Measurements from ENCODE around the gene JAML.

JAML gene

DNA sequence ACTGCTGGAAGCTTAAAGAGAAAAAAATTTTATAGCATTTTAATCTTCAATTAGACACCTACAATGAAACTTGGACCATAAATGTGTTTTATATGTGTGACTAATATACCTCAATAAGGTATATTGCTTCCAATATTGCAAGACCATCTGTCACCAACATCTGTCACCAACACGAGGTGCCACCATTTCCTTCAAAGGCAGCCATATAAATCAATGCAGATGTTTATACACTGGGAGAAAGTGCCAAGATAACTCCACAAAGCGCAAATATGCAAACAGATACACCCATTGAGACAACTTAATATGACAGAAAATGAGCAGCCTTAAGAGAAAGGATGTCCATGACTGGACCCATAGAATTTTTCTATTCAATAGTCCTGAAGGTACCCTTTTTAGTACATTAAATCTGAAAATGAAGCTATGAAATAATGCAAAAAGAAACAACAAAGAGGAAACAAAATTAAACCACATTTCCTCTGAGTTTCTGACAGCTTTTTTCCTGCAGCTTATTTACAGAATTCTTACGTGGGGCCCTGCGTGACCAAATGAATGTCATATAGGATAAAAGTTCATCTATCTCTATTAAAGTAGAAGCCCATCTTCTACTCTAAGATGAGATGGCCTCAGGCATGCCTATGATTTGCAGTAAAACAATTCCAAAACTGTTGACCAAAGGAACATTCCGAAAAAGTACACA lies 14.8 kb upstream of the JAML start:
- DNase-seq: no peak

DNA sequence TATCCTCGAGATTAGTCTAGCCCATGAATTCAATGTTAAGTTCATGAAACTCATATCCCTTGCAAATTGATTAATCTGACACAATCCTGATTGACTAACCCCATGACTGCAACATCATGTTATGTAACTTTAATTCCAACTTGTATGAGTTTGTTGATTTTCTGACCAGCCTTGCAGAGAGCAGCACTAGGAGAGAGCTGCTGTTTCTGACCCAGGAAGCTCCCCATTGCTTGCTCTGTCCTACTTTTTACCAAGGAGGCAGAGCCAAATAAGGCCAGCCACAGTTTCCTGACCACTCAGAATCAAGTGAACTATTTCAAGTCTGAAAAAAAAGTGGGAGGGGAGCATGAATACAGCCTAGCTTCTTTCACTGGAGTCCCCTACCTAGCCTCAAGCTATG lies 14.1 kb upstream of the JAML start:
- no peak for DNase-seq

DNA sequence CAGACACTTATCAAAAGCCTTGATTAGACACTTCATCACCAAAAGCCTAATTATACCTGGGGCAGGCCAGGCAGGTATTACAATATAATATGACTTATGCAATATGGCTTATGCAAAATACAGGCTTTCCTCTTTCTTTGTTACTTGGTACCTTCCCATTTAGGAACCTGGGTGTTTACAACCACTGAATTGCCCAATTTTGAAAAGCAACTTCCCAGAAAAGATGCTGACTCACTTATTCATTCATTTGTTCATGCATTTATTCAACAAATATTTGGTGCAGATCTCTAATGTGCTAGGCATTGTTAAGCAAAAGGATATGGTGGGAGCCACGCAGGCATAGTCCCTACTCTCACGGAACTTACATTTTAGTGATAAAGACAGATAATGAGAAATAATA lies 13.6 kb upstream of the JAML start:
- DNase-seq: no peak

DNA sequence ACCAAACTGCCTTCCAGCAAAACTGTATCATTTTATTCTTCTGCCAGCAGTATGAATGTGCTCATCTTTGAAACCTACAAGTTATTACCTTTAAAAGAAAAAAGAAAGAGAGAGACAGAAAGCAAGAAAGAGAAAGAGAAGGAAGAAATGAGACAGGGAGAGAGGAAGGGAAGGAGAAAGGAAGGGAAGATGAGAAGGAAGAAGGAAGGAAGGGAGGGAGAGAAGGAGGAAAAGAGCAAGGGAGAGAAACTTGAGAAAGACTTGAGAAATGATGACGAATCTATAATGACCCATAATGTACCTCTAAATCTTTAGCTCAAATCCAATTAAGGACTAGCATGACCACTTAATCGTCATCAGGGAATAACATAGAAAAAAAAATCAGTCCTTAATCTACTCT lies 11.4 kb upstream of the JAML start:
- DNase-seq: no peak

DNA sequence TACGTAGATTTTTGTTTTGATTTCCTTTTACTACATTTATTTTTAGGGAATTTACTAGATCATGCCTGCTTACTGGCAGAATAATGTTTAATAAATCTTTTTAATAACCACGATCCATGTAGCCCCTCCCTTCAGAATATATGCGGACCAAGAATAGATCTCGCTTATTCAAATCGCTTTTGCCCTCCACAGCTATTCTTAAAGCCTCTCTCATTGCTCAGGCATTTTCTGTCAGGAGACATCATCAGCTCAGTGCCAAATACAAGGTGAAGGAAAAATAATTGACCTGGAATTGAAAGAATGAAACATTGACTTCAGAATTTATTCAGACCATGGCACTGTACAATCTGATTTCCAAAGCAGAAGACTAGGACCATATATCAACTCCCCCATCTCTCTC lies 10.0 kb upstream of the JAML start:
- no peak for DNase-seq

DNA sequence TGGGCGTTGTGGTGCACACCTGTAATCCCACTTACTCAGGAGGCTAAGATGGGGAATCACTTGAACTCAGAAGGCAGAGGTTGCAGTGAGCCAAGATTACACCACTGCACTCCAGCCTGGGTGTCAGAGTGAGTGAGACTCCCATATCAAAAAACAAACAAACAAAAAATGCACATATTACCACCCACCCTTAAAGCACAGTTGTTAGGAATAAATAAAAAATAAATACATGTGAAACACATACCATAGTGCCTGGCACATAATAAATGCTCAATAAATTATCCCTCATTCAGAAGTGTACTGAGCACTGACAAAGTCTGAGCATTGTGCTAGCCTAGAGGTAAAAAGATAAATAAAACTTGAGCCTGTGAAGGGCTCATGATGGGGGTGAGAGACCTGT lies 9.0 kb upstream of the JAML start:
- no peak for DNase-seq

DNA sequence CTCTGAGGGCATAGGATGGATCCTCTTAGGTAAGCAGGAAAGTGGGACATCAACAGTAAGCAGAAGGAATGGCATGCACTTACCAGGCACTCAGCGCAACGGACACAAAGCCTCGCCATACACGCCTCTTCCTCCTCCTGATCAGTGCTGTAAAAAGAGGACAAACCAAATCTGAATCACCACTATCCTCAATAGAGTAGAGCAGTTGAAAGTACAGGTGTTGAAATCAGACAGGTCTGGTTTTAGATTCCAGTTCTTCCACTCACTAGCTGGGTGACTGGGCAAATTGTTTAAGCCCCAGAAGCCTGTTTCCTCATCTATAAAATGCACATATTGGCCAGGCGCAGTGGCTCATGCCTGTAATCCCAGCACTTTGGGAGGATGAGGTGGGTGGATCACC lies 8.6 kb upstream of the JAML start:
- no peak for DNase-seq

DNA sequence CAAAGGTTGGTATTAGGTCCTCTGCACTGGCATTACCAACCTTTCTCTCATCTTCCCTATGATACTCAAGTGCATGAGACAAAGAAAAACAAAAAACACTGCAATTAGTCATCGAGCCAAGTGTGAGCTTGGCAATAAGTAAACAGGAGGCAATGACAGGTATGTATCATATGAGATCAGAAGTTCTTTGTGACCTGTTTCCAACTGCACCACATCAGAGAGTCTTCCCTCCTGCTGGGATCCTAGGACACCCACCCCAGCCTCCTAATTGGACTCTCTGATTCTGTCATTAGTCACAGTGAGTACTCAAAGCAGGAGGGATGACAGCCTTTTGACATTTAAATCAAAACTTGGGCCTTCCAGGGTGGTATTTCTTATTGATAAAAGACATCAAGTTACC lies 7.8 kb upstream of the JAML start:
- DNase-seq: peak; percentile 84

DNA sequence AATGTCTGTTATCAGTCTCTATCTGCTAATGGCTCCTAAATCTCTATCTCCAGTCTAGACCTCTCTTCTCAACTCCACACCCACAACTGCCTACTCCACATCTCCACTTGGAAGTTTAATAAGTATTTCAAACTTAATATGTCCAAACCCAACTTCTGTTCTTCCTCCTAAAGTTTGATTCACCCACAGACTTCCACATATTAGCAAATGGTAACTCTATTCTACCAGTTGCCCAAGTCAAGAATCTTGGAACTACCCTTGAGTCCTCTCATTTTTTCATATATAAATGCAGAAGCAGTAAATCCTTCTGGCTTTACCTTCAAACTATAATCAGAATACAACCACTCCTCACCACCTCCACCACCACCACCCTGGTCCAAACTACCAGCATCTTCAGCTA lies 6.7 kb upstream of the JAML start:
- no peak for DNase-seq

DNA sequence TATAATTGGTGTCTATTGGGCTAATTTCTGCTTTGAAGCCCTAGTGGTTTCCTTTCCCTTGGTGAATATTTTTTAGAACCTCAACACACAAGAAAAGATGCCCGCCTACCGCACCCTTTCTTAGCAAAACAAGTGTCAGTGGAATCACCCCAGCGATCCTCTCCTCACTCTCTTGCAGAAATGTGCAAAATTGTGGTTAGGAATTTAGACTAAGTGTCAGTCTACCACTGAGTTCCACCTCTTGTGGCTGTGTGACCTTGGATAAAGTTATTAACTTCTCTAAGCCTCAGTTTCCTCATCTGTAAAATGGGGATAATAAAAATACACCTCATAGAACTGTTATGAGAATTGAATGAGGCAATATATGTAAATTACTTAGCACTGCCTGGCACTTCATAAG lies 5.3 kb upstream of the JAML start:
- no peak for DNase-seq

DNA sequence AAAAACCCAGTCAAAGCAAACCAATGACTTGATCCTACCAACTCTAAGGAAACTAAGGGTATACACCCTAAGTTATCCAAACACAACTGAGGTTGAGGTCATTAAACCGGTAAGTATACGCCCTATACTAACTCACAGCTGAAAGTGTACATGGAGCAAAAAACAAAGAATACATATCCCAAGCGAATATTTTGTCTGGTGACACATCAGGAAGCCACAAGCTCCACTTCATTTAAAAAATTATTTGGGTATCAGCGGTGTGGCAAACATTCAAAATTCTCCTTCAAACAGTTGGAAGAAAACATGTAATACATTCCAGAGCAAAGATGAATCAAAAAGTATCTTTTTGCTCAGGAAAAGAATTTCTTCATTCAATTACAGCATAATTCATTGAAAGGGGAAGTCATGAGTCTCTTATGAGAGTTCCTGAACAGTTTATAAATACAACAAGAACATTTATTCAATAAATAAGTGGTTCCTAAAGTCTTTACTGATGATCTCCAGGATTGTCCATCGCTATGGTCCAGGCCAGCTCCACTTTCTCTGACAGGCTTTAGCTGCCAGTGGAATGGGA lies 4.5 kb upstream of the JAML start:
- DNase-seq: no peak

DNA sequence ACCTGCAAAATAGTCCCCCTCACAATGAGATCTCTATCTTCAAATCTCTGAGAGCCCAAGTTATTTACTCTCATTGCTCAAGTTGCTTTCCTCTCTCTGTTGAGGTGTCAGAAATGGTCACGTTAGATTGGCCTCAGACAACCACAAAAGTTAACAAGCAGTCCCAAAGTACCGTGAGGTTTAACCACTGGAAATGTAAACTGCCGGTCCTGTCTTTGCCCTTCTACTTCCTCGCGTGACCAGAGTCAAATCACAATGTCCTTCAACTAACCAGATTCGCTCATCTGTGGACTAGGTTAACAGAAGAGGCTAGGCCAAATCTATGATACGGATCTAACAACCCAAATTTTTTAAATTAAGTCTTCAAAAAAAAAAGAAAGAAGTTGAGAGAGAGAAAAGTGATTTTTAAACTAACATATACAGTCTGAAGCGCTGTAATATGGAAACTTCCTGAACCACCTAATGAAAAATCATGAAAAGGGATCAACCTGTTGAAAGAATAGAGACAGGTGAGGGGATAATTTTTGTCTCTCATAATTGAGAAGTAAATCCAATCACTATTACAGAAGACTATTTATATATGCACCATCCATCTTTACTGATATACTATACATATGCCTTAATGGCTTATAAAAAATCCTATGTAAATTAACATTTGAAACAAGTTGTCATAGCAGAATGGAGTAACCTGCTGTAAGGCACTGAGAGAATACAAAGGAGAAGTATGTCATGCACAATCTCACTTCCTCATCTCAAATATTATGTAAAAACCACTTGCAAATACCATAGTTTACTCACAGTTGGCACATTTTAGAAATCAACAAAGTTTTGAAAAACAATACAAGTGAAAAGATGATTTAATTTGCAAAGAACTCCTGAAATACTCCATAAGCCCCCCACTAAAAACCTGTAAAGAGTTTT lies 3.3 kb upstream of the JAML start:
- DNase-seq: no peak

DNA sequence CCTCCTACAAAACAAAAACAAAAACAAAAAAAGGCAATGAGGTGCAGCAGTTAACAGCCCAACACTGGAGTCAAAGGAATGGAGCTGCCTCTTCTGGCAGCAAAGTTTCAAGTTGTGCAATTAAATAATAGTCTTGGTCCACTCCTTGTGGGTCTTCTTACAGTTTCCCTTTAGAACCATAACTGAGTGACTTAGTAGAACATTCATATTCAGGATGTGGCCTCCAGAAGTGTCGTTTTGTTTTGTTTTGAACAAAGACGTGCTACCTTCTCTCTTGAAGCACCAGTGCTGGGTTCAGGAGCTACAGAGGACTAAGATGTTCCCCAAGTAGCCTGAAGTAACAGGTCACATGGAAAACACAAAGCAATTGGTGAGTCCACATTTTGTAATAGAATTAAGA lies 2.0 kb upstream of the JAML start:
- DNase-seq: no peak

DNA sequence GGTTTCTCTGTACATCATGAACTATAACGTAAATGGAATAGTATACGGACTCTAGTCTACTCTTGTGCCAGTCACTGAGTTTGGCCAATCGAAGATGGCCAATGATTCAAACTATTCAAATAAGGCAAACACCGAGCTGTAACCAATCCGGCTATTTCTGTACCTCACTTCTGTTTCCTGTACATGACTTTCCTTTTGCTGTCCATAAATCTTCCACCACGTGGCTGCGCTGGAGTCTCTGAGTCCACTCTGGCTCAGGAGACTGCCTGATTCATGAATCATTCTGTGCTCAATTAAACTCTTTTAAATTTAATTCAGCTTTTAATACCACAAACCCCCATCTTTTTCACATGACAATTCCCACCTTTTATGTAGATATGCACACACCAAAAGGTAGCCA lies 1.5 kb upstream of the JAML start:
- DNase-seq: no peak

DNA sequence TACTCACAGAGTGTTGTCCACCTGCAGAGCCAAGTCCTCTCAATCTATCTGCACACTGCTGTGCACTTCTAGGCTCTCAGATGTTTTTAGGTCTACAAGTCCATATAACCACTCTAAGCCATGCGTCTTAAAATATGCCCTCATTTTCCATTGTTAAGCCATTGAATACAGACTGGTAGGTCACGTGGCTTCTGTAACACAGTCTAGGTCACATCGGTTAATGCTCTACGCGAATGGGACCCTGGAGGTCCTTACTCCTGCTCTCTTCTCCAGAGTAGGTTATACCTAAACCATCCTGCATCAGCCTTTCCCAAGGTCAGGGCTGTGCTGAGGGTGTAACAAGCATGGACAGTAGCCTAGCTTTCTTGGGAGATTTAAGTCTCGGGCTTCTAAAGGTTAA lies 819 bp downstream of the JAML start:
- no peak for DNase-seq

DNA sequence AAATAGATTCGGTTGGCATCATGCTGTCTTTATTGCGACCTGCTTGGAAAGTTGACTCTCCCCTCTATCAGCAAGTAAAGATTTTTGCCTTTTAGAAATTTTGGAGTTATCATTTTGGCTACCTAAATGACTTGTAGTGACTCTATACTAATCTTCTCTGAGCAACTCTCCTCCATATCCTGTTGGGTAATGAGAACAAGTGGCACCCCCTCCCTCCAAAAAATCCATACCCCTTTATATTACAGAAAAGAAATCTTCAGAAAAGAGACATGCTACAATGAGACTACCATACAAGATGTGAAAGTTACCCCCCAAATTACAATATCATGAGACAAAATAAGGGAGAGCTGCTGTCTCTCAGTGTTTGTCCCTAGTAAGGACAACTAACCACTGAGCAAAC lies 1.2 kb downstream of the JAML start:
- no peak for DNase-seq

DNA sequence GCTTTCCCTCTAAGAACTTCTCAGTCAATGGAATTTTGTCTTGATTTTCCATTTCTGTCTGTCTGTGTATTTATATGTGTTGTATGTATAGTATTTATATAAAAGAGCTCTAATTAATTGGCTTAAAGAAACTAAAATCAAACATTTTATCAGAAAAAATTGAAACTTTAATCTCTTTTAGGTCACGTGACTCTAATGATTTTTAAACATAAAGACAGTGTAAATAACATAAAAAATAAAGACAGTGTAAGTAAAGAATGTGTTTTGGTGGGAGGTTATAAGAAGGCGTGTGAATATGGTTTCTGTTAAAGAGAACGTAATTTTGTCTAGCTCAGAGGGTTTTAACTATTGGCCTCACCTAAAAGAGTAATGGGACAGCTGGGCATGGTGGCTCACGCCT lies 2.4 kb downstream of the JAML start:
- DNase-seq: no peak

DNA sequence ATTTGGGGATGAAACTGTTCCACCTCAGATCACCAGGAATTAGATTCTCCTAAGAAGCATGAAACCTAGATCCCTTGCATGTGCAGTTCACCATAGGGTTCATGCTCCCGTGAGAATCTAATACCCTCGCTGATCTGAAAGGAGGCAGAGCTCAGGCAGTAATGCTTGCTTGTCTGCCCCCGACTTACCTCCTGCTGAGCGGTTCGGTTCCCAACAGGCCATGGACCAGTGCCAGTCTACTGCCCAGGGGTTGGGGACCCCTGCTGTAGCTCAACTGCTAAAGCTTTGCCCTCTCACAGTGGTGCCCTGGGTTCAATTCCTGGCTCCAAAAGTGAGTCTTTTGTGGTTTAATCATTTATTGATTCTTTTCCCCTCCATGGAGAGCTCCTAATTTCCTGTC lies 3.4 kb downstream of the JAML start:
- no peak for DNase-seq

DNA sequence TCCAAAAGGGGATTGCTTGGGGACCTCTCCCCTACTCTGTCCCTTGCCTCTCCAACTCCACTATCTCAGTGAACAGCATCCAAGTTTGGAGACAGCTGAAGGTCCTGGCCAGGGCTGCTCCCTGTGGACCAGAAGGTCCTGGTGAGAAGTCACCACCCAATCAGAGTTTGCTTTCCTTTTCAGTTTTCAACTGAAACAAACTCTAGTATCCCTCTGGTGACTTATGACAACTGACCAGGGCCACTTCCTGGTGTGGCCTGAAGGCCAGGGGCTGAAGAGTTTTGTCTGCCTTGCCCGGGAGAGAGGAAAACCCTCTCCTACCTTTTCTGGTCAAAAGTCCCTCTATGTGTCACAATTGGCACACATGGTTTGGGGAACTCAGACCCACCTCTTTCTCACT lies 5.1 kb downstream of the JAML start:
- DNase-seq: no peak

DNA sequence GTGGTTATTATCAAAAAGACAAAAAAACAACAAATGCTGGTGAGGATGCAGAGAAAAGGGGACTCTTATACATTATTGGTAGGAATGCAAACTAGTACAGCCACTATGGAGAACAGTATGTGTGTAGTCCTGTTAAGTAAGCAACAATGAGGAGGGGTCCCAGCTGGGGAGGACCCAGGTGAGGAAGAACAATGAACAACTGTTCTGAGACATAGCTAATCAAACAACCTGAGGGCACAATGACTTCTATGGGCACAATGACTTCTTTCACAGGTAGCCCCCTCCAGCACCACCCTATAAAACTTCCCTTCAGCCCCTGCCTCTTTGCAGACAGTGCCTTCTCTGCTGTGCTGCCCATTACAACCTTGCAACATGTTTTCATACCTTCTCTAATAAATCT lies 5.6 kb downstream of the JAML start:
- DNase-seq: no peak

DNA sequence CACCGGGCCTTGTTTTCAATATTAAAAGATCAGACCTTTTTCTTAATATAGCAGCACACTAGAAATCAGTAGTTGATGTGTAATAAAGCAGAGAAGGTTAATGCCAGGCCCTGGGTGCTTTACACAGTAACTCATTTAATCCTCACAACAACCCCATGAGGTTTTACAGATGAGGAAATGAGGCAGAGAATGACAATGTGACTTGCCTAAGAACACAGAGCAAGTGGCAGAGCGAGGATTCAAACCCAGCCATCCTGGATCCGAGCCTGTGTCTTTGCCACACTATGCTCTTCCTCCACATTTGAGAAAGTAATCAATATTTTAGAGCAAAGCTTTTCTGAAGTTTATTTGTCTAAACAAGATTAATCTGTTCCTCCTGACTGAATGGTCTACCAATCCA lies 7.2 kb downstream of the JAML start:
- peak; percentile 48 for DNase-seq

DNA sequence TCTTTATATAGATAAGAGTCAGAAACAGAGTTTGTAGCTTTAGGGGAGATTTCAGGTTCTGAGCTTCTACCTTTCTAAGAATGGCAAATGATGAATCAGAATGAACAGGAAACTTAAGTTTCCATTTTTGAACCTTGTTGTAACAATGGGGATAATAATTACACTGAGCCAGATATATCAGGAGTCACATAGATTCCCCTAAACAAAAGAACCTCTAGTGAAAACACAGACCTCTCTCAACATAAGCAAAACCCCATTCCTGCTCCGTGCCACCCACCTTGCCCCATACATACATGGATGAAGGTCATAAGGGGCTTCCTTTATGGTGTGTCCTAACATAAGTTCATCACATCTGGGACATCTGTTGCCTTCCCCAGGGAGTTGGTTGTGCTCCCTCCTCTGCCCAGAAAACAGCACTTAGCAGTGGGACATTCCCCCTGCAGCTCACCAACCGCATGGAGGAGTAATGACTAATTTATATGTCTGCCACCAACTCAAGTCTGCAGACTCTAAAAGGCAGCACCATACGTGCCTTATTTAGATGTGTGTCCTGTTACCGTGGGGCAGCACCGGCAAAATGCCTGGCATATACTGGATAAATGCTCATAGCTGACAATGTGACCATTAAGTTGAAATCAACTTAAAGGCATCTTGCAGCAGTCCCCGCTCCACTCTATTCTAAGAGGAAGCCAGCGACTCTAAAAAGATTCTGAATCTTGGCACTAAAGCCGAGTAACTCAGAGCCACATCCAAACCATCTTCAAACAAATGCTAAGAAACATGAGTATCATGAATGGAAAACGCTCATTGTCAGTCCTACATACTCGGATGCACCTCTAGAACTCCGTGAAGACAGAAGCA lies 8.0 kb downstream of the JAML start:
- peak; percentile 69 for DNase-seq

DNA sequence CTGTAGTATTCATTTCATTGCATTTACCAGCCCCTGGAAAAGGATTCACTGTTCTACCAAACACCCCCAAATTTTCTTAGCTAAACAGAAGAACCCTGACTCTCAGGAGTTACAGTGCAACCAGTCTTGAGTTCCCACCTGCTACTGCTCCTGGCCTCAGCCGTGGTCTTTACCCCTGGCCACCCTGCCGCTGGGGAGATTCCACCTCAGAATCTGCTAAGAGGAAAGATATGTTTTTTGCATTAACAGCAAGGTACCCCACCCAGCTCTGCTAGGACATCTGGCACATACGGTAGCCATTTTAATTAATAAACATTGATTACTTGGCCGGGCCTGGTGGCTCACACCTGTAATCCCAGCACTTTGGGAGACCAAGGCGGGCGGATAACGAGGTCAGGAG lies 9.0 kb downstream of the JAML start:
- DNase-seq: no peak

Measured in stimulated activated CD4-positive, alpha-beta T cell treated with anti-CD3 and anti-CD28 coated beads, Interleukin-1b, Interleukin-23, amount 100 ng/mL, for 48 hours (primary cell).